HG03575 (cell line): ENCODE results near the gene CCDC40.

Source experiments
- ATAC-seq: cut with Tn5 transposase; IDR thresholded peaks from one replicate; pipeline ENCODE4 v1.9.1; 2021; ENCODE audit not compliant: unreplicated experiment, insufficient number of reproducible peaks, low FRiP score; ENCODE audit errors: extremely low read depth

CCDC40 gene

DNA sequence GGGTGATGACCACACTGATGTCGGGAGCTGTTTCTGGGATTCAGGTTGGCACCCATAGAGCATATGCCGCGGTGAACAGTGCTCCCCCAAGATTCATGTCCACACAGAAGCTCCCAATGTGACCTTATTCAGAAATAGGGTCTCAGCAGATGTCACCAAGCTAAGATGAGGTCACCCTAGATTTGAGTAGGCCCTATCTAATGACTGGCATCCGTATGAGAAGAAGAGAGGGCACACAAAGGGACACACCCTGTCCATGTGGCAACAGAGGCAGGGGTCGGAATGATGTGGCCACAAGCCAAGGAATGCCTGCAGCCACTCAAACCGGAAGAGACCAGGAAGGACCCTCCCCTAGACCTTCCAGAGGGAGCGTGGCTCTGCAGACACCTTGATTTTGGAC lies 36.3 kb upstream of the CCDC40 start:
- ATAC-seq, result no peak

DNA sequence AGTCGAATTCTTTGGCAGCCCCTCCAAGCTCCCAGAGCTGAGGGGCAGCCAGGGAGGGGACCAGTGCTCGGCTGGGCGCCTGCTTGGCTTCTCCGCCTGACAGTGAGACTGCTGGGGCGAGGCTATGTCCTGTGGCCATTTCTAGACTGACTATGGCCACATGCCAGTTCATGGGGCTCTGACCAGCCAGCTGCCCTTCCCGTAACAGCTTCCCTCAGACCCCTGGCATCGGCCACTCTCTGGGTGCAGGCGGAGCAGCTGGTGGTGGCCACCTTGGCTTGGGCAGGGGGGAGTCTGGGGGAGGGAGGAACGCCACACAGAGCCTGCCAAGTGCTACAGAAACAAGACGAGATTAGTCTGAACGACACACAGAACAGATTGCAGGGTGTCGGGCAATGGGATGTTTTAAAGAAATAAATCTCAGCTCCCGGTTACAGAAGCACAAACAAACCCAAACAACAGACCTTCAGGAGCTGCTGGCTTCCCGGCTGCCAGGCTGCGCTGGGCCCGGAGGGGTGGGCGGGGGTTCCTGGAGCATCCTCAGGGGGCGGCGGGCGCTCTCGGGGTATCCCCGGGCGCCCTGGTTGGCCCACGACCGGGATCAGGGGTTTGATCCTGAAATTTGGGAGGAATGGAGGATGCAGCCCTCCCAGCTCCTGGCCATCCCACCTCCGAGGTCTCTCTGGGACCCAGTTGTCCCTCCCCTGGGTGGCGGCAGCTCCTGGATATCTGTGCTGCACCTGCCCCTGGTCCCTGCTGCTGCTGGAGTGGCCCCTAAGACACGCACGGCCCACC lies 35.3 kb upstream of the CCDC40 start:
- no peak for ATAC-seq

DNA sequence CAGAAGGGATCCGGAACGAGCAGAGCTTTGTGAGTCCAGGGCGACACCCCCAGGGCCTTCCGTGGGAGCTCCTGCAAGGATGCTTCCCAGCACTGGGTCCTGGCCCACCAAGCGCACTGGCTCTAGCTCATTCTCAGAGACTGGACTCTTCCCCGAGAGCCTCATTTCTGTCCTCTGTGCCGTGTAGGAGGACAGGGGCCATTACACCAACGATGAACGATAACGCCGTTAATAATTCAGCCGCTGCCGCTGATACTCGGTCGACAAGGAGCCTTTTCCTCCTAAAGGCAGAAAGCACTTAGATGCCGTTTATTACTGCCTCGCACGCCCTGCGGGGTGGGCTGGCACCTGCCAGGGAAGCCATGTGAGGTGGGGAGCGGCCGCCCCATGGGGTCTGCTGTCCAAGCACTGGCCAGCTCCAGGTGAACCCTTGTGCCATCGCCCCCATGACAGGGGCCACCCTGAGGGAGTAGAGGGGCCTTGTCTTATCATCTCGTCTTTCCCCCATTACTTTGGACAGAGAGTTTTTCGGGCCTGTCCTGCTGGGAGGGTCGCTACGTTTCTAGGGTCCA lies 34.3 kb upstream of the CCDC40 start:
- ATAC-seq, result no peak

DNA sequence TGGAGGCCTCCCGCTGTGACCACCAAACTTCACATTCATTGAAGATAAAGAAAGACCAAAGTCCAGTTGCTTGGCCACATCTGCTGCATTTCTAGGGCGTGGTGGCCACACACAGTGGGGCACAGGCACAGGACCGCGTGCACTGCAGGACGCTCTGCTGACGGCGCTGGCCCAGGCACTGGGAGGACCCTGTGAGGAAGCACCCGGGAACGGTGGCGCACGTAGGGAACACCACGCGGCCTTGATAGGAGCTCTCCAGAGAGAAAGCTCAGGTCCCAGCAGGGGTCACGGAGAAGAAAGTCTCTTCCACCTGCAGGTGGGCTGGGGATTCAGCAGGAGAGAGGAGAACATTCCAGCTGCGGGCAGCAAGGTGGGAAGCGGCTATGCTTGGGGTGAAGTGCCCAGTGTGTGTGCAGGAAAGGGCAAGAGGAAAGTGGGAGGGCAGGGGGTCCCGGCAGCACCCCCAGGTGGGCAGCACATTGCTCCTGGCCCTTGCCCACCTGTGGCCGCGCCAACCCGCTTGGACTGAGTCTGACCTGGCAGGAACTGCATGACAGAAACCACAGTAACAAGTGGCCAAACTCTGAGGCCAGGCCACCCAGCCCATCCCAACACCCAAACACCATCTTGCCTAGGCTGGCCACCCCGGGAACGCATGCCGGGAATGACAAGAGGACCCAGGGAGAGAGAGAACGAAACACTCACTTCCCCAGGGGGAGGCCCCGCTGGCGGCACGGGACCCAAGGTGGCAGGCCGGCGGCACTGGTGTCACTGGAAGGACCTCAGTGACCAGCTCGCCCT lies 33.6 kb upstream of the CCDC40 start:
- no peak for ATAC-seq

DNA sequence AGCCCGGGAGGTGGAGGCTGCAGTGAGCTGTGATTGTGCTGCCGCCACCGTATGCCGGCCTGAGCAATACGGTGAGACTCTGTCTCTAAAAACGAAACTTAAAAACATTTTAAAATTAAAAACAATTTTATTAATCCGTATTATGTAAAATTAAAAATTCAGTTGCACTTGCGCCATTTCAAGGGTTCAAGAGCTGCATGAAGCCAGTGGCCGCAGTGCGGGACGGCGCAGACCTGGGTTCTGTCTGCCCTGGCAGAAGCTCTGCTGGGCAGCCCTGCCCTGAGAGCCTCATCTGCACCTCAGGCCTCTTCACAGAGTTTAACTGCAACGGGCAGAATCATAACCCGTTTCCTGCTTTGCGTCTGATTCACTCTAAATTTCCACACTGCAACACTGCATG lies 32.5 kb upstream of the CCDC40 start:
- ATAC-seq, result no peak

DNA sequence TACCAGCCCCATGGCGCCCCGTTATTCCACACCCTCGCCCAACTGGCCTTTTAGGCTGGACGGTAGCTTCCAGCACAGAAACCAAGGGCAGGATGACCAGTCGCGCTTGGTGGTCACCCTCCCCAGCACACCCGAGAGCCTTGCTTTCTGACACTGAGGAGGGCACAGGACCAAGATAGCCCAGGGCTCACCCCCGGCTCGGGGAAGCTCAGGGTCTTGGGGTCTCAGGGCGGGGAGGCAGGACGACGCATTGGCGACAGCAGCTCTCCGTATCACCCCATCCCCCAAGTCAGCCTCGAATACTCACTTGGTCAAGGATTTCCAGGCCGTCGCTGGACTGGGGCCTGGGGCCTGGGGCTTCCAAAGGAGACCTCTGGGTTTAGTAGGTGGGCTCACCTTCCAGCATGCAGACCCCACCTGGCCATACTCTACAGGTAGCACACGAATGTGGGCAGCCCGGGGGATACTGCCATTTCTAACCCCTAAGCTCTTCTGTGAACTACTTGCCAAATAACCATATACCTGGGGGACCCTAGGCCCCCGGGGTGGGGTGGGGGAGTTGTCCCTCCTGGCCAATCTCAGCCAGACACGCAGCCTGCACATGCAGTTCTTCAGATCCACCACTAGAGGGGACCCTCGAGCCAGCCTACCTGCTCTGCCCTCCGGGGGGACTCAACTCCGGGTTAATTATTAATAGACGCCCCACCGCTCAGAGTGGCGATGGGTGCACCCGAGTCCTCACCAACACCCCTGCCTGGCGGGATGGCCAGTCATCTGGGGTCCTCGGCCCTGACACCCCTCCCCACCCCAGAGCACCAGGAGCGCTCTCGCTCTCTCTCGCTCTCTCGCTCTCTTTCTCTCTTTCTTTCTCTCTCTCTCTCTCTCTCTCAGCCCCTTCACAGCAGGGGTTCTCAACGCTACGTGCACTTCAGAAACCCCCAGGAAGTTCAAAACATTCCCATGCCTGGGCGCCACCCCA lies 30.8 kb upstream of the CCDC40 start:
- no peak for ATAC-seq

DNA sequence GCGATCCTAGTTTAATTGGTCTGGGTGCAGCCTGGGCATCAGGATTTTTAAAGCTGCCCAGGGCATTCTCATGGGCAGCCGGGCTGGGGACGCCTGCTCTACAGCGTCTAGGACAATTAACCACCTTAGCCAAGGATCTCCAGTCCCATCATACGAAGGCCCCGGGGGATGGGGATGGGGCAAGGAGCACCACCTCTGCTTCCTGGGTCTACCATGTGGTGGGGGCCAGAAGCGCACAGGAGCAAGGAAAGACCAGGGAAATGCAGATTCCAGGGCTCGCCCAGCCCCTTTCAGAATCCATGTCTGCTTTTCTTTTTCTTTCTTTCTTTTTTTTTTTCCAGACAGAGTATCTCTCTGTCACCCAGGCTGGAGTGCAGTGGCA lies 30.1 kb upstream of the CCDC40 start:
- no peak for ATAC-seq

DNA sequence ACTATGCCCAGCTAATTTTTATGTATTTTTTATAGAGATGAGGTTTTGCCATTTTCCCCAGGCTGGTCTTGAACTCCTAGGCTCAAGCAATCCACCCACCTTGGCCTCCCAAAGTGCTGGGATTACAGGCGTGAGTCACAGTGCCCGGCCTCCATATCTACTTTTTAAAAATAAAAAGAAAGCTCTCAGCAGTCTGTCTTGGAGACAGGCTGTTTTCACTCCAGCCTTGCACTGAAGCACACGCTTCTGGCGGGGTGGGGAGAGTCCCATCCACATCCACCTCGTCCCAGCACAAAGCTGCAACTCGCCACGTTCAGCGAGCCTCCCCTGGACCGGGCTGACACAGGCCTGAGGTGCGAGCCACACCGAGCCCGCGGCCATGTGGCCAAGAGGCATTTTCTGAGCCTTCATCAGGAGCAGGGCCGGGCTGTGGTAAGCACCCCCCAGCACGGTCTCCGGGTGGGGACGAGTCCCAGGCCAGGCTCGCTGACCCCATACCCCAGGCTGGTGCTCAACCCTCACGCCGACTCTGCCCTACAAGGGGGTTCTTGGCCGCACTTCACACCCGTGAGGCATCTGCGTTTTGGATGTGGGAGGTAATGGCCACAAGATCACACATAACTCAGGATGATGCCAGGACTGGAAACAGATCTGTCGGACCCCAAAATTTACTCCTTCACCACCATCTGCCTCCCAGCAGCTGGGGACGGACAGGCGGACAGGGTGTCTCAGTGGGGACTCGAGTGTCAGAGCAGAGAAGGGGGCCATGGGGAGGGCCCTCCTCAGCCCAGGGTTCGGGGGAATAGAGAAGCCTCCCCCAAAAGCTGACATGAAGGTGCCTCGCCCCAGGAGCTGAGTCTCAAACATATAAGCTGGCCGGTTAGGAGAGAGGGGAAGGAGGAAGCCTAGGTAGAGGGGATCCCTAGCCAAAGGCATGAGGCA lies 29.4 kb upstream of the CCDC40 start:
- ATAC-seq, result no peak

DNA sequence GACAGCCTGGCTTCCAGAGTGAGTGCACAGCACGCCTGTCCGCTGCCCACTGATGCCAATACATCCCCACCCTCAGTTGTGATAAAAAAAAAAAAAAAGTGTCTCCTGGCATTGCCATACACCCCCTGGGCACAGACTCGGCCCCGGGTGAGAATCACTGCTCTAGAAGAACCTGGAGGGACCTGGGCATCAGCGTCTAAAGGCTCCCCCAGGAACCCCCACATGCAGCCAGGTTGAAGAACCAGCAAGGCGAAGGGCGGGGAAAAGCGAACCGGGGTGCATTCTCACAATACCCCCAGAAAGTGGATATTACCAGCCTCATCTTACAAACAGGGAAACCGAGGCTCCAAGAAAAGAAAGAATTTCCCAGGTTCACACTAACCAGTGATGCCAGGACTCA lies 28.5 kb upstream of the CCDC40 start:
- ATAC-seq, result no peak

DNA sequence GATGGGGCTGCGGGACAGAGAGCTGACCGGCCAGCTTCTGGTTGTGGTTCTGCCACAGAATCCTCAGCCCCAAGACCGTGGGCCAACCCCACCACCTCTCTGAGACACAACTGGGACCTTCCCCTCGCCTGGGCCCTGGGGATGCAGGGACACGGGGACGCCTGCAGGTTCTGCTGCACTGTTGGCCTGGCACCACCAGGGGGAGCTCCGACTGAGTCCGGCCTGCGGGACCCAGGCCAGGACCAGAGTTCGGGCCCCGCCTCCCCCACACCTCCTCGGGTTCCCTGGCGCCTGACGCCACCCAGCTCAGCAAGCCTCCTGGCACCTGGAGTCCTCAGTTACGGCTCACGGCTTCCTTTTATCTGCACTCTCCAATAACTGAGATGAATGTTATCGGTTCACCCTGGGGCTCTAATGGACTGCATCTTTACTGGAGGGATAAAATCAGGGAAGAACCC lies 28.0 kb upstream of the CCDC40 start:
- ATAC-seq, result no peak

DNA sequence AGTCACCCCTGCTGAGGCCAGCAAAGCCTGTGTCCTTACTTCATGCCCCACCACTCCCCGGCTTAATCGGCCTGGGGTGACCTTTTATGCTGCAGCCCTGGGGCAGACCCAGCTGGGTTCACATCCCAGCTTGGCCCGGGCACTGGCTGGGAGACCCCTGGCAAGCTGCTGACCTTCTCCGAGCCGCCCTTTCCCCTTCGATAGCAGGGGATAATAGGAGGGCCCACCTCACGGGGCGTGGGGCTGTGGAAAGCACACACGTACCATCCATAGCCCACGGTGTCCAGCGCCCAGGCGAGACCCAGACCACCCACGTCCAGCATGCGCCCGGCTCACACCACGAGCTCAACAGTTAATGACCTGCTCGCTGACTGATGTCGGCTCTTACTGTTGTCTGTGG lies 27.6 kb upstream of the CCDC40 start:
- ATAC-seq, result no peak

DNA sequence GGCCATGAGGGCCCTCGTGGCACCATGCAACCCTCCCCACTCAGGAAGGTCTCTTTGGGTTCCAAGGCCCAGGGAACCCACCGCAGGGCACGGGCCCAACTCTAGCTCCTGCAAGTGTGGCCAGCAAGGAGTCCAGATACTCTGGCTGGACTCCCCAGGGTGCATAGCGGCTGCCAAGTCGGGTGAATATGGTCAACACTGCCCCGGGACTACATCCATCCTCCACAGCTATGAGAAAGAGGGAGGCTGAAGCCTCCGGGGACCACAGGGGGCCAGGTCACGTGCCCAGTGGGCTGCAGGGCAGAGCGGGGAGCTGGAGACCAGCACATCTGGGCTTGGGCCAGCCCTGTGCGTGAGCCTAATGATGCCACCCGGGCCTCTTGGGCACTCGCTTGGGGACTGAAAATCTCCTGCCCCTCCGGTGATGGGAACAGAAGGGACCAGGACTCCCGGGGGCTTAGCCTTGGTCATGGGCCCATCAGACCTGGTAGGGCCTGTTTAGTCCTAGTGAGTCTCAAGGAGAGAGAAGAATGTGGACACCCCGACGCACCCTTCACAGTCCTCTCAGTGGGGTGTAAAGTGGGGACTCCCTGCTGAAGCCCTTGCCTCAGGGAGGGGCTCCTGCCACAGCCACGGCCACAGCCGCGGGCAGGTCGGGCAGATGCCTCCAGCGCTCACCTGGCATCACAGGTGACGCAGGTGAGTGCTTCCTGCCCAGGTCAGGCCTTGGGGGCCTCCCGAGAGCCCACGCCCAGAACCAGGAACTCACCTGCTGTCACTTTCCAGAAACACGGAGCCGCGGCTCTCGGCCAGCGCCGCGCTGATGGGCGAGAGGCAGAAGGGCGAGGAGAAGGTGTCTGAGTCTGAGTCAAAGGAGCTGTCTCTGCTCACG lies 26.8 kb upstream of the CCDC40 start:
- no peak for ATAC-seq

DNA sequence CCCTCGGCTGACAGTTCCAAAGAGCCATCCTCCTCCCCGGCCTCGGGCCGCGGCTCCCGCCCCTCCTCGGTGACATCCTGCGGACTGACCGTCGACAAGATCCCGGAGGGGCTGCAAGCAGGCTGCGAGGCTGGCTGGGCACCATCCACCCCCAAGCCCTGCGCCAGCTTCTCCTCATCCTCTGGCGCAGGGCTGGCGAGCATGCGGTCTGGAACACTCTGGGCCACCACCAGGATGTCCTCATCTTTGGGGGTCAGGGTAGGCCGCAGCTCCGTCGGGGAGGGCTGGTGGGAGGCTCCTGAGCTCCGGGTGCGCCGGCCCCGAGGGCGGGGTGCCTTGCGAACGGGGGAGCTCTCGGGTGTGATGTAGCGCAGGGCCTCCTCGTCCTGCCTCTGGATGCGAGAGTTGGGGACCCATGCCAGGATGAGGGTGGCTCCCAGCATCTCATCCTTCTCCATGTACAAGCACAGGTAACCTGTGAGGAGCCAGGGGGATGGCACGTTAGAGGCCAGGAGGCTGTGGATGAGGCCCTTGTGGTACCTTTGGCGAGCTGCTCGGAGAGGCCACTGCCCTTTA lies 26.1 kb upstream of the CCDC40 start:
- no peak for ATAC-seq

DNA sequence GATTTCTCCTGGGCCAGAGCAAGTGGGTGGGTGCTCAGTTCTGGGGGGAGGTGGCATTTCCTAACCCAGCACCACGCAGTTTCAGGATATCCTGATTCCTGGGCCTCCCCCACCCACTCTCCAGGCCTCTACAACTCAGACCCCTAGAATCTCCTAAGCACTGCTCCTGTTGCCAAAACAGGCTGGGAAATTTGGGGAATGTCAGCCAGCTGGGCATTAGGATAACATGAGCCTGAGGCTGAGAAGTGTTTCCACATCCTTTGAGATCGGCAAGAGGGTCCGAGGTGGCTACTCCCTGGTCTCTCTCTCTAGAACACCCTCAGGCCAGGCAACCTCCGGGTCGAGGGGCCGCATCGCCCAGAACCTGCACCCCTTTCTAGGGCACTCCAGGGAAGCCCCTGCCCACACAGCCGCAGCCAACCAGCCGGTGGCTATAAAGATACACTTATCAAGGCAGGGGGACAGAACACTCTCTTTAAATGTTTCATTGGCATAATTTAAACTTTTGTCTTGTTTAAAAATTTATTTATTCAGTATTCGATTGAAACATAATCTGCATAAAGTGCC lies 24.4 kb upstream of the CCDC40 start:
- ATAC-seq, result no peak

DNA sequence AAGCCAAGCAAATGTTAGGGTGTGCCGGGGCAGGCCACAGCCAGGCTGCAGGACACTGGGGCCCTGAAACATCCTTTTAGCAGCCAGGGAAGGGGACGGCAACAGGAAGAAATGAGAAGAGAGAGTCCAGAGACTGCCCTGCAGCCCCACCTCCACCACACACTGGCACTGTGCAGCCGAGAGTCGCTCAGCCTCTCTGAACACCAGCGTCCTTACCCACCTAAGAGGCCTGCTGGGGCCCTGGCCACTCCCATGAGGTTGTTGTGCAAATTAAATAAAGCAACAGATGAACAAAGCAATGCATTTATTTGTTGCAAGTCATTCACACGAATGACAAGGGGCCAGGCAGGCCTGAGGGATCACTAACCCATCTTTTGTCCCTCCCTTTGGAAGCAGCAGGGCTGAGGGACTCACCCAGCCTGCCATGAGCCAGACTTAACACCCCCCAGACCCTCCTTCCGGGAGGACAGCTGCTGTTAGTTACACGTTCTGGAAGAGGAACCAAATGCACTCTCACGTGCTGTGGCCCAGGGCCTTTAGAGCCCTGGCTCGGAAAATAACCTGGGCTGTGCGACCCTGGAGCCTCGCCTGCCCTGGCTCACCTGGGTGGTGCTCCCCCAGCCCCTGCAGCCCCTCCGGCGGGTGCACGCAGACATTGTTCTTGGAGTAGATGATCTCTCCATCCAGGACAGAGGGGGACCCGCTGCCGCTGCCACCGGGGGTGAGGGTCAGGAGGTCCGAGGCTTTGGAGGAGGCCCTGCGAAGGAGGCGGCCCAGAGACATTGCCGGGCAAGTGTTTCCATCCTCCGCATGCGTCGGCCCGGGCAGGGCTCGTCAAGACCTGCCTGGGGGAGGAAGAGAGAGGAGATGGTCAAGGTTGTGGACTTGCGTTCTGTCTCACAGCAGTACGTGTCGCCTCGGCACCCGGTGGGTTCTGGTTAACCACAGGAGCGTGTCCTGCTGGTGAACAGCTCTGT lies 23.4 kb upstream of the CCDC40 start:
- ATAC-seq, result no peak
